Hair follicle dermal papilla cell (primary cell): Measurements from ENCODE around the gene NAALAD2. TPM values are rescaled to one million over a fixed set of nuclear protein-coding genes. Genes with fewer than 3 reads are reported as not detected.

Source experiments
- small RNA-seq: library from RNA; depleted of rRNA; stranded (forward); fragments of <200 nt; gene quantifications from one replicate; pipeline ENCODE3, GENCODE V24; 2012
- total RNA-seq: library from RNA; depleted of rRNA; stranded (reverse); fragments of >200 nt; gene quantifications from 2 replicates; pipeline ENCODE4 v1.2.3, GENCODE V29; 2012

NAALAD2 gene
- total RNA-seq: 7.4 and 10.9 TPM in 2 replicates

DNA sequence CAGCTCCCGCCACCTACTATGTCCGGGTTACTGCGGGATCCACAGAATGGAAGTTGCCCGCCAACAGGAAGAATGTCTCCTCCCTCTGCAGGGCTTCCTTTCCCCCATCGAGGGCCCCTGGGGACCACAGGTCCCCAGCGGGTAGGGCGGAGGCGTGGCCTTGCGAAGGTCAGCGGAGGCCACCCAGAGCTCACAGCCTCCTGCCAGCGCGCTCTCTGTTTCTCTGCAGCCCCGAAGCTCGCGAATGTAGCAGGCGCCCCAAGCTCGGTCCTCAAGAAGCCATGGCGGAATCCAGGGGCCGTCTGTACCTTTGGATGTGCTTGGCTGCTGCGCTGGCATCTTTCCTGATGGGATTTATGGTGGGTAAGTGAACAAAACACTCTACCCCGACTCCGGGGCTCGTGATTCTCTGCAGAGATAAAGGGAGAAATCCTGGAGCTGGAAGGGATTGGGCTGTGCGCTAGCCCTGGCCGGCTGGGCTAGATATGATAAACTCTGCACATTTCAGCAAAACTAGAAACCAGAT, at the start of gene NAALAD2:
Gene NAALAD2 (plus strand): TSS at position 186 of the 526 bp plus-strand sequence. CDS start 96 bp downstream, at position 282.

DNA sequence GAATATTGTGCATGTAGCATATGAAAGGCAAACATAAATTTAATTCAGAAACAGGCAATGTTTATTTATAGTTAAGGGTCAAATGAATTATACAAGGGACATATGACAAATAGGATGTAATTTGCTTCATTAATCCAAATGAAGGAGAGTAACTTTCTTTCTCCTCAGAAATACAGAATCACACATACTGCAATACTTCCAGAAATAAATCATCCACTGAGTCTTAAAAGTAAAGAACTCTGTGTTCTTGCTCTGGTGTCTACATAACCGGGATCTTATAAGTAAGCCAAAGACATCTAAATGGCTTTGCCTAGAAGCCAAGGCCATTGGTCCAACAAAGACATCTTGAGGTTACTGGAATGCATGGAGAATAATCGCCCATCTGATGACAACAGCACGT, 48.8 kb upstream of the NAALAD2 start, which contains the start of gene UBTFL1:
Gene UBTFL1 (plus strand): TSS at position 301 of the 400 bp plus-strand sequence. CDS start 0 bp downstream, at position 301.

DNA sequence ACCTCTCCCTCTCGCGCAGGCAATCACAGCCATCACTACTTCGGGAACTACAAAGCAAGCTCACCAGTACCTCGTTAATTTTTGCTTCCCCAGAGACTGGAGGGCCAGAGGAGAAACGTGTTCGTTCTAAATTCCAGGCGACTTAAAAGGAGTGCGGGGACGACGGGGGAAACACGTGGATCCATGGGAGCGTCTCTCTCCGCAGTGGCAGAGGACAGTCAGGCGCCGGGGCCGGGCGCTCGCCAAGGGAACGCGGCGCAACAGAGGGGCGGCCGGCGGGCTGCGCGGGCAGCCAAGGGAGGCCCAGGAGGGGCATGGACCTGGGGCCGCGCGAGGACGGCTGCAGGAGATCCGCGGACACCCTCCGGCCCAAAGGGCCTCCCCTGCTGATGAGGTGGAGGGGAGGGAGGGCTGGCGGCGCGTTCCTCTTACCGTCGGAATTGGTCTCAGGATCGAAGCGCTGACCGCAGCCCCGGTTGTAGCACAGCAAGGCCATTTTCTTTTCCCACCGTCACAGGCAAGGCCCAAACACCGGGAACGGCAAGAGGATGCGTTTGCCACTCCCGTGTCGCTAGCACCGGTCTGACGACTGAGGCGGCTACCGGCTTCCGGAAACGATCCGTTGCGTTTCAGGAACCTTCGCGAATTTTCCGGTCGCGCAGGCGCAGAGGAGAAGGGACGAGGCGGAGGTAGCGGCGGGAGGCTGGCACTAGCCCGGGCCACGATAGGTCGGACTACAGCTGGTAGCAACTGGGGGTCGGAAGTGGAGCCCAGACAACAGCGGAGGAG, 88.2 kb downstream of the NAALAD2 start, which contains the start of gene CHORDC1:
Gene CHORDC1 (minus strand): TSS at position 591 of the 789 bp plus-strand sequence. CDS start 95 bp downstream, at position 496.

Small RNAs within 50 kb of the gene (small RNA-seq; reads per million reads assigned to genes)
- gene RF00275: not detected

Other genes with a start within 250 kb of the NAALAD2 start
- gene TRIM49D1, start 212.4 kb upstream of the NAALAD2 start, total RNA-seq: not detected in 2 replicates
- gene TRIM49D2, start 210.6 kb upstream of the NAALAD2 start, total RNA-seq: not detected in 2 replicates
- gene TRIM64, start 168.6 kb upstream of the NAALAD2 start, total RNA-seq: not detected in 2 replicates
- not detected in 2 replicates for gene TRIM49C, start 103.6 kb upstream of the NAALAD2 start, total RNA-seq
- not detected in 2 replicates for gene UBTFL1, start 48.7 kb upstream of the NAALAD2 start, total RNA-seq
- 25.4 and 36.7 TPM in 2 replicates for gene CHORDC1, start 88.4 kb downstream of the NAALAD2 start, total RNA-seq